Activated CD8-positive, alpha-beta memory T cell treated with anti-CD3 and anti-CD28 coated beads, Interleukin-2, amount 10 ng/mL, durations not matched to agents 7 days and 5 days (primary cell): ENCODE measurements around the gene NDUFA1. TPM values are rescaled to one million over a fixed set of nuclear protein-coding genes. Genes with fewer than 3 reads are reported as not detected.

Experiments used
- total RNA-seq, 2 experiments: library from RNA; stranded (reverse); gene quantifications; one replicate each; pipeline ENCODE4 v1.2.3, GENCODE V29; 2021

NDUFA1 gene
- total RNA-seq, 2 experiments from 2014 or later: 93.2 to 102 TPM

Other genes starting within 250 kb of the NDUFA1 start
- 100 to 1,000 TPM; 236 to 263 TPM for gene SEPTIN6, start 178.7 kb upstream of the NDUFA1 start, total RNA-seq
- 1 to 10 TPM; 2.1 to 4.7 TPM for gene SOWAHD, start 113.2 kb upstream of the NDUFA1 start, total RNA-seq
- 1,000 to 10,000 TPM; 1,797 to 1,809 TPM for gene RPL39, start 80.2 kb upstream of the NDUFA1 start, total RNA-seq
- 10 to 100 TPM; 11.3 to 12.8 TPM for gene UPF3B, start 18.9 kb upstream of the NDUFA1 start, total RNA-seq
- gene RNF113A, start 99 bp upstream of the NDUFA1 start, total RNA-seq: 10 to 100 TPM; 32.2 to 32.5 TPM
- not detected for gene AKAP14, start 24.1 kb downstream of the NDUFA1 start, total RNA-seq
- 10 to 100 TPM in 1 of 2 experiments, 1 to 10 TPM in 1; 8.1 to 10.4 TPM for gene NKAP, start 71.9 kb downstream of the NDUFA1 start, total RNA-seq
- gene RHOXF2B, start 205.9 kb downstream of the NDUFA1 start, total RNA-seq: not detected
- not detected for gene RHOXF1, start 244.1 kb downstream of the NDUFA1 start, total RNA-seq